HEK293 (cell line): ENCODE measurements around the gene CADPS2.

Experiments used
- CTCF ChIA-PET: fragments of 350-600 bp; formaldehyde crosslinking; extraction: SDS; loops from one replicate; lab custom pipeline; 2021; ENCODE audit warnings: antibody characterized with exemption; lab: Yijun Ruan, JAX
- POLR2A ChIA-PET: fragments of 300-600 bp; formaldehyde crosslinking; extraction: SDS; loops from one replicate; lab custom pipeline; 2020; ENCODE audit warnings: antibody characterized with exemption, inconsistent platforms; lab: Yijun Ruan, JAX
- H3K27ac ChIP-seq: fragments of 200-500 bp; sonication (Bioruptor generic); 2 replicates; pipeline ENCODE4 v1.5.1; 2014; ENCODE audit warnings: low read depth, low read length, control low read depth, inconsistent platforms; ENCODE audit errors: extremely low read depth
- H3K36me3 ChIP-seq, 2 experiments: fragments of 200-500 bp in 1 of 2; sonication (Bioruptor generic) in 1 of 2; 1 replicate in 1 of 2; 2 replicates in 1 of 2; pipeline ENCODE4 v1.5.1; 2014 to 2017; ENCODE audit warnings: inconsistent platforms in 2 of 2, low read length in 2 of 2; ENCODE audit not compliant: control insufficient read depth in 2 of 2, insufficient read depth in 1 of 2
- H3K4me1 ChIP-seq: fragments of 200-500 bp; sonication (Bioruptor generic); 2 replicates; pipeline ENCODE4 v1.5.1; 2014; ENCODE audit warnings: mild to moderate bottlenecking, low read length, inconsistent platforms; ENCODE audit not compliant: control insufficient read depth, insufficient read depth
- H3K4me3 ChIP-seq: 2 replicates; pipeline ENCODE4 v1.5.1; 2011; ENCODE audit warnings: low read depth, mild to moderate bottlenecking, control low read depth, low read length, moderate library complexity
- H3K9me3 ChIP-seq: fragments of 200-500 bp; sonication (Bioruptor generic); 2 replicates; pipeline ENCODE4 v1.5.1; 2014; ENCODE audit warnings: low read depth, low read length, inconsistent platforms; ENCODE audit not compliant: control insufficient read depth, insufficient read depth
- ATF2 ChIP-seq: fragments of 450-650 bp; formaldehyde crosslinking; IDR thresholded peaks from 2 replicates; pipeline ENCODE4 v1.5.1; 2016; ENCODE audit warnings: missing biosample characterization, missing genetic modification characterization, low read depth
- BCL11A ChIP-seq: fragments of 450-650 bp; formaldehyde crosslinking; IDR thresholded peaks from 2 replicates; pipeline ENCODE4 v1.5.1; 2016; ENCODE audit warnings: low read depth, missing biosample characterization, missing genetic modification characterization
- FEZF1 ChIP-seq: fragments of 450-650 bp; formaldehyde crosslinking; IDR thresholded peaks from 2 replicates; pipeline ENCODE4 v1.5.1; 2016; ENCODE audit warnings: missing biosample characterization, missing genetic modification characterization
- GLI4 ChIP-seq: fragments of 450-650 bp; formaldehyde crosslinking; IDR thresholded peaks from 2 replicates; pipeline ENCODE4 v1.5.1; 2016; ENCODE audit warnings: missing biosample characterization, missing genetic modification characterization
- KLF16 ChIP-seq: fragments of 450-650 bp; formaldehyde crosslinking; IDR thresholded peaks from 2 replicates; pipeline ENCODE4 v1.5.1; 2017; ENCODE audit warnings: missing biosample characterization, missing genetic modification characterization
- OSR2 ChIP-seq: fragments of 450-650 bp; formaldehyde crosslinking; IDR thresholded peaks from 2 replicates; pipeline ENCODE4 v1.5.1; 2016; ENCODE audit warnings: missing biosample characterization, missing genetic modification characterization
- PRDM10 ChIP-seq: fragments of 450-650 bp; formaldehyde crosslinking; IDR thresholded peaks from 2 replicates; pipeline ENCODE4 v1.5.1; 2016; ENCODE audit warnings: missing biosample characterization, missing genetic modification characterization
- PRDM6 ChIP-seq: fragments of 450-650 bp; formaldehyde crosslinking; IDR thresholded peaks from 2 replicates; pipeline ENCODE4 v1.5.1; 2017; ENCODE audit warnings: missing biosample characterization, missing genetic modification characterization
- SCRT1 ChIP-seq: fragments of 450-650 bp; formaldehyde crosslinking; IDR thresholded peaks from 2 replicates; pipeline ENCODE4 v1.5.1; 2016; ENCODE audit warnings: missing biosample characterization, missing genetic modification characterization, borderline replicate concordance
- WT1 ChIP-seq: fragments of 450-650 bp; formaldehyde crosslinking; IDR thresholded peaks from 2 replicates; pipeline ENCODE4 v1.5.1; 2016; ENCODE audit warnings: missing biosample characterization, missing genetic modification characterization
- ZBTB17 ChIP-seq: fragments of 450-650 bp; formaldehyde crosslinking; IDR thresholded peaks from 2 replicates; pipeline ENCODE4 v1.5.1; 2016; ENCODE audit warnings: missing biosample characterization, missing genetic modification characterization
- ZBTB20 ChIP-seq: fragments of 450-650 bp; formaldehyde crosslinking; IDR thresholded peaks from 2 replicates; pipeline ENCODE4 v1.5.1; 2016; ENCODE audit warnings: missing biosample characterization, missing genetic modification characterization
- ZBTB44 ChIP-seq: fragments of 450-650 bp; IDR thresholded peaks from 2 replicates; pipeline ENCODE4 v1.5.1; 2018; ENCODE audit warnings: missing biosample characterization, mild to moderate bottlenecking, missing genetic modification characterization
- ZNF114 ChIP-seq: fragments of 450-650 bp; formaldehyde crosslinking; IDR thresholded peaks from 2 replicates; pipeline ENCODE4 v1.5.0; 2017; ENCODE audit warnings: missing biosample characterization, missing genetic modification characterization
- ZNF174 ChIP-seq: fragments of 450-650 bp; formaldehyde crosslinking; IDR thresholded peaks from 2 replicates; pipeline ENCODE4 v1.5.0; 2017; ENCODE audit warnings: missing biosample characterization, mild to moderate bottlenecking, missing genetic modification characterization
- ZNF211 ChIP-seq: fragments of 450-650 bp; formaldehyde crosslinking; IDR thresholded peaks from 2 replicates; pipeline ENCODE4 v1.5.1; 2016; ENCODE audit warnings: low read depth, missing biosample characterization, missing genetic modification characterization
- ZNF239 ChIP-seq: fragments of 450-650 bp; formaldehyde crosslinking; IDR thresholded peaks from 2 replicates; pipeline ENCODE4 v1.5.1; 2016; ENCODE audit warnings: missing biosample characterization, missing genetic modification characterization
- ZNF426 ChIP-seq: fragments of 450-650 bp; formaldehyde crosslinking; IDR thresholded peaks from 2 replicates; pipeline ENCODE4 v1.5.1; 2017; ENCODE audit warnings: missing biosample characterization, missing genetic modification characterization, mild to moderate bottlenecking, inconsistent platforms, moderate library complexity
- ZNF549 ChIP-seq: fragments of 450-650 bp; IDR thresholded peaks from 2 replicates; pipeline ENCODE4 v1.5.1; 2018; ENCODE audit warnings: missing biosample characterization, missing genetic modification characterization, mild to moderate bottlenecking, inconsistent platforms, moderate library complexity
- ZNF585B ChIP-seq: fragments of 450-650 bp; formaldehyde crosslinking; IDR thresholded peaks from 2 replicates; pipeline ENCODE4 v1.5.1; 2016; ENCODE audit warnings: missing biosample characterization, missing genetic modification characterization
- ZNF747 ChIP-seq: fragments of 450-650 bp; formaldehyde crosslinking; IDR thresholded peaks from 2 replicates; pipeline ENCODE4 v1.5.1; 2016; ENCODE audit warnings: missing biosample characterization, missing genetic modification characterization
- ZSCAN23 ChIP-seq: fragments of 450-650 bp; formaldehyde crosslinking; IDR thresholded peaks from 2 replicates; pipeline ENCODE4 v1.5.1; 2016; ENCODE audit warnings: missing biosample characterization, missing genetic modification characterization

The CADPS2 gene

GRCh38 chr7:122802301-122802751 is 83.9 kb downstream of the CADPS2 start:
- Histone ChIP-seq H3K9me3 (no peaks in the 10 kb centered on the region), H3K4me3 (no peak overlapping the region), H3K4me1 (peaks cover 3% of the 10 kb centered on the region; the same call in 1 of the 2 replicates), H3K36me3 (no peaks in the 10 kb centered on the region; a peak in 1 of 3 replicates), H3K27ac (no peak overlapping the region)
- ChIA-PET CTCF (no interaction called here), POLR2A (no interaction called here)
- TF ChIP-seq BCL11A (tag by site-specific recombination) (no peak), ZNF426 (tag by site-specific recombination) (no peak), ZNF174 (tag by site-specific recombination) (no peak), ZNF211 (tag by site-specific recombination) (no peak), WT1 (tag by site-specific recombination) (no peak), SCRT1 (no peak), ZNF585B (tag by site-specific recombination) (no peak)

- ChIA-PET POLR2A (no interaction called here), CTCF (no interaction called here)
- Histone ChIP-seq H3K36me3 (no peaks in the 10 kb centered on the region), H3K4me3 (no peak overlapping the region), H3K9me3 (no peaks in the 10 kb centered on the region), H3K27ac (no peak overlapping the region), H3K4me1 (peaks cover 6% of the 10 kb centered on the region)
- TF ChIP-seq ATF2 (no peak), ZSCAN23 (no peak), ZNF239 (tag by site-specific recombination) (no peak), WT1 (tag by site-specific recombination) (no peak)
Observed at GRCh38 chr7:122791959-122792545, 94.2 kb downstream of the CADPS2 start.

- peaks cover 6% of the 10 kb centered on the region for H3K4me1 ChIP-seq
- no peak overlapping the region for H3K27ac ChIP-seq
- POLR2A ChIA-PET: no interaction called here
- H3K9me3 ChIP-seq: no peaks in the 10 kb centered on the region
- 0 out of 2 replicates have a peak, but pooled peaks have one; percentile 18 for TF ChIP-seq OSR2
- TF ChIP-seq ZNF114 (tag by site-specific recombination): no peak
- no peak for TF ChIP-seq ZNF747 (tag by site-specific recombination)
- TF ChIP-seq PRDM6 (tag by site-specific recombination): peak; percentile 83
- TF ChIP-seq ZBTB20: no peak
- TF ChIP-seq FEZF1 (tag by site-specific recombination): 0 out of 2 replicates have a peak, but pooled peaks have one; percentile 6
- TF ChIP-seq ZBTB44 (tag by site-specific recombination): peak; percentile 72
- TF ChIP-seq ZNF549 (tag by site-specific recombination): 0 out of 2 replicates have a peak, but pooled peaks have one; percentile 48
- TF ChIP-seq ZBTB17 (tag by site-specific recombination): peak; percentile 42; the same call in 1 of the 2 replicates
- TF ChIP-seq PRDM10 (tag by site-specific recombination): 0 out of 2 replicates have a peak, but pooled peaks have one; percentile 18
- TF ChIP-seq KLF16 (tag by site-specific recombination): no peak
- TF ChIP-seq GLI4: no peak
- H3K4me3 ChIP-seq: no peak overlapping the region
- CTCF ChIA-PET: interaction anchor here (0.5 to 2.0 kb wide), 2 partner anchors 13 to 93 kb away, joined by 4 to 8 read pairs; no protein-coding TSS in a partner anchor
- H3K36me3 ChIP-seq: no peaks in the 10 kb centered on the region
Observed at GRCh38 chr7:122790591-122790990, 95.7 kb downstream of the CADPS2 start.
